Effector CD8-positive, alpha-beta T cell (primary cell): ENCODE data around the gene DRC1.
"Not testable (repeated sequence)": the region's sequence is repeated elsewhere in the genome, so short reads cannot be mapped to it uniquely, and the experiment has no call there.

Source experiments
- DNase-seq: peaks from one replicate; lab custom pipeline; 2025; lab: John Stamatoyannopoulos, UW

Gene DRC1

DNA sequence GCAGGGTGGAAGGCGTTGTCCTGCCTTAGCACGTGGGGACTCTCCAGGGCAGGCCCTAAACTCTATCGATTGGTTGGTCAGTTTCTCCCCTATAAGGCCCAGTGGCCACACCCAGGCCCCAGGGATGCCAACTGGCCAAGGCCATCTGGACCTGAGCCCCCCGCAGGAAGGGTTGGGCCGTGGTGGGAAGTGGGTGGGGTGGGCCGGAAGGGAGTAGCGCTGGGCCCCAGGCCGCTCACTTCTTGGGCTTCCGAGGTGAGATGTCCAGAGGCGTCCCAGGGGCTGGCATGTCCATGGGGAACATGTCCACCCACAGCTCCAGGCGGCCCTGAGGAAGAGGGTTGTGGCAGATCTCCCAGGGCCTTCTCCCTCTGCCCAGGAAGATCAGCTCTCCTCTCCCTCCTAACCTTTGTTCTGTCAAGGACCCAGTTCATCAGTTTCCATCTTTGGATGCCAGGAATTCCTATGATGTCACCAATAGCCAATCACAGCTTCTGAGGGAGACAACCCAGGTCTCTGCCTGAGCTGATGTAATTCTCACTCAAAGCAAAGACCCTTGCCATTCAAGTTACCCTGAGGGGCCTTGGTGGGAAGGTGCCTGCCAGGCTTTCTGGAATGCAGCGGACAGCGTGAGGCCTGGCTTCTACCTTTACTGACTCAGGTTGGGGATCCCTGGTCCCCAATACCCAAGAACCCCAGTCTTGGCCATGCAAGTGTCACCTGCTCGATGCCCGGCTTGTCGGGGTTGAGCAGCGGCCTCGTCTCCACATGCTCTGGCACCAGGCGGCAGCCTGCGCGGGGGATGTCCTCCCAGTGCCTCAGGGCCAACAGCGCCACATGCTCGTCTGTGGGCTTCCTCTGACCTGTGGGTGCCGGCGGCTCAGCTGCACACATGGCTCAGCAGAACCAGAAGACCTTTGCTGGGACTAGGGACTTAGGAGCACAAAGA, 61.8 kb downstream of the DRC1 start:
- no peak for DNase-seq

DNA sequence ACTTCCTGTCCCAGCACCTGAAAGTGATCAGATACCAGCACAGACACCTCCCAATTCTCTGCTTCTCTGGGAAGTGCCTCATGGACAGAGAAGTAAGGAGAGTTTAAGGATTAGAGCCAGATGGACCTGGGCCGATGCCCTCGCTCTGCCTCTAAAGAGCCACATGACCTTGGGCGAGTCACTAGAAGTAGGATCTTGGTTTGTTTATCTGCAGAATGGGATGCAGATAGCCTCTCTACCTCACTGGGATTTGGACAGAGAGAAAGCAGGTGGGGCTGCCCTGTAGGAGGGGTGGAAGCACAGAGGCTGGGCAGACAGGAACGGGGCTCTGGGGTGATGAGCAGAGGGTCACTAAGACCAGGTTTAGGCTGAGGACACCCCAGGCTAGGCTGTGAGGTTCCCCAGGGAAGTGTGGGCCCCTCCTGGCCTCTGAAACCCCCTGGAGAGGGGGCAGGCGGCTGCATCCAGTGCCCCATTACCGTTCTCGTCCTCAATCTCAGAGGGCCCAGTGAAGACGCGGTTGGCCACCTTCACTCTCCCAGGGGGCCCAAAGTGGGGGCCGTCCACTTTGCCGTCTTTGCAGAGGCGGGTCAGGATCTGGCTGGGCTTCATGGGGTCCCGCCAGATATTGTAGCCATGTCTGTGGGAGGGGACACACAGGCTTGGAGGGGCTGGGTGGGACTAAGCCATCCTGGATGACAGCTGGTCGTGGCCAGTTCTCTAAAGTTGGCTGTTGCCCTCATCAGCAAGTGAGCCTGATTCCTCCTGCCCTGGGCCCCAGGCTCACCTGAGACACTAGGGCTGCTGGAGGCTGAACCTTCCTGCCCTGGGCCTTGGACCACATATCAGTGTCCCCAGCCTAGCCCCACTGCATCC, 62.9 kb downstream of the DRC1 start:
- DNase-seq, result no peak

DNA sequence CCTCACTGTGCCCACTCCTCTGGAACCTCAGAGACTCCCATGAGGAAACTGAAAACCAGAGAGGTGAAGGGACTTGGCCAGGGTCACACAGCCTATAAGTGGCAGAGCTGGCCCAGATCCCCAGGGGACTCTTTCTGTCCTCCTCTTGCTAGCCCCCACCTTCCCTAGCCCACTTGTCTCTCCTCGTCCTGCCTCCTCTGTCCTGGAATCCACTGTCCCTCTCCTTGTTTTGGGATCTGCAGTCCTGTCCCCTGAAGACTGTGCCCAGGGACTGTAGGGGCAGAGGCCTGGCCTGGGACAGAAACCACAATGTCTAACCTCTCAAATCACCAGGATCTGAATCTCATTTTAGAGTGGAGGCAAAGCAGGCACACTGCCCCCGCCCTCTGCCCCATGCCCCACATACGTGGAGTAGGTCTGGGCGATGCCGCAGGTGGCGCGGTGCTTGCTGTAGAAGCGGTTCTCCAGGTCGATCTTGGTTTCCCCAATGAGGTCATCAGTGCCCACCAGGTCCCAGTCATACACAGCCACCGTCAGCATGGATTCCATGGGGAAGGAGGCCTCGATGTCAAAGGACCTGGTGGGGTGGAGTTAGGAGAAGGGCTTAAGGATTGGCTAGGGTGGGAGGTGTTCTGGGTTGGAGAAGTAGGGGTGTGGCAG, 63.7 kb downstream of the DRC1 start:
- no peak for DNase-seq

DNA sequence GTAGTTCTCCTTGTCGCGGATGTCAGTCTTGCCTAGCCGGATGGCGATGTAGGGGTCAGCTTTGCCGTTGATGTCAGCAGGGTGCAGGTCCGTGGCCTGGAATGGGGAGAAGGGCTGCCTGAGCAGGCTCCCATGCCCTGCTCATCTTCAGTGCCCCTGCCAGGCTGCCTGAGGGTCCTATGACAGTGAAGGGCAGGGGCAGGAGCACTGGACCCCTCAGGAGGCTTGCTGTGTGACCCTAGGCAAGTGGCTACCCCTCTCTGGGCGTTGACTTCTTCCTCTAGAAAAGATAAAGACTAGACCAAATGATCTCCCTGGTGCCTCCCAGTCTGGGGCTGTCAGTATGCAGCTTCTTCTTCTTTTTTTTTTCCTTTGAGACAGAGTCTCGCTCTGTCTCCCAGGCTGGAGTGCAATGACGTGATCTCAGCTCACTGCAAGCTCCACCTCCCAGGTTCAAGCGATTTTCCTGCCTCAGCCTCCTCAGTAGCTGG, 64.3 kb downstream of the DRC1 start:
- no peak for DNase-seq

DNA sequence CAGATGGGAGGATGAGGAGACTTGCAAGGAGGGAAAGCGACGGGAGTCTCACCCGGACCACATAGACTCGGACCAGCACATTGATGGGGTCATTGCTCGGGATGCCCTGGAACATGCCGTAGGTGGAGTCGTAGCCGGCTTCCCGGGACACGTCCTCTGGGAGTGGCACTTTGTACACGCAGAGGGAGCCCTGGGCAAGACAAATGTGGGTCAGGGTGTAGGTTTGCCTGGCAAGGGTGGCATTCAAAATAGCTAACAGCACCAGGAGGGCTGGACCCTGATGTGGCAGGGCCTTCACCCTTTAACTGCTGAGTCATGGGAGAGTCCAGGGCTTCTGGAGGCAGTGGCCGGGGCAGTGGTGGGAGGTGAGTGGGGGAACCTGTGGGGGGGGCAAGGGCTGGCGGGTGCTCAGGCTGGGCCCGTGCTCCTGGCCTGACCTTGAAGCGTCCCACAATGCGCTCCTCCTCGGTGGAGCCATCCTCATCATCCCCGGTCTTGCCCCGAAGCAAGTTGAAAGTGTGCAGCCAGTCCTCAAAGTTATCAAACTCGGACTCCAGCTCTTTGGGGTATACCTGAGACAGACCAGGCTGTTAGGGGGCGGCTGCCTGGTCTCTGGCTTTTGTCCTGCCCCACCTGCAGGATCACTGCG, 65.1 kb downstream of the DRC1 start:
- DNase-seq, result no peak

DNA sequence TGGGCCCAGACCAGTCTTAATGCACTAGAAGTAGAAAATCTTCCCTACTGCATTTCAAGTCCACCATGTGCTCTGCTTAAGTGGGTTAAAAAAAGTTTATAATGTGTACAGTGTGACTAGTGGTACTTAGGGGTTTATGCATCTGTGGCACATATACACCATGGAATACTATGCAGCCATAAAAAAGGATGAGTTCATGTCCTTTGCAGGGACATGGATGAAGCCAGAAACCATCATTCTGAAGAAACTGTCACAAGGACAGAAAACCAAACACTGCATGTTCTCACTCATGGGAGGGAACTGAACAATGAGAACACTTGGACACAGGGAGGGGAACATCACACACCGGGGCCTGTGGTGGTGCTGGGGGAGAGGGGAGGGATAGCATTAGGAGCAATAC, 66.8 kb downstream of the DRC1 start:
- not testable (repeated sequence) for DNase-seq

DNA sequence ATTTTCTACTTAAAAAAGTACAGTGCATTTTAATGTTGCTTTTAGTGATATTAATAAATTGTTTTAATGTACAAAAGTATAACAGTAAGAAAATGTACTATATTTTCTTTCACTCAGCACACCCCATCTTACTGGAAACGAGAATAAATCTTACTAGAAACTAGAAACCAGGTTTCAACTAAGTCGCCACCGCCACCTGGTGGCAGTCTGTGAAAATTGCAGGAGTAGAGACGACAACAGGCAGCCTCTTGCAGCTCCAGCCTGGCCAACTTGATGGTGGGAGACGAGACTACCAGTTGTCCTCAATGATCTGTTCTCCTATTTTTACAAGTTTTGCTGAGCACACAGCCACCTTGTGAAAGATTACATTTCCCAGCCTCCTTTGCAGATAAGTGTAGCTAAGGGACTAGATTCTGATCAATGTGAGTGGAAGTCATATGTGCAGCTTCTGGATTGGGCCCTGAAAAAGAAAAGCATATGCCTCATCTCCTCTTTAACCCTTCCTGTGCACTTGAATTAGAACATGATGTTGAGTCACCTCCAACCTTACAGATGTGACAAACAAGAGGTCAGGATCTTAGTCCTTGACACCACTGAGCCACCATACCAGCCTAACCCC, 67.5 kb downstream of the DRC1 start:
- DNase-seq, result peak; percentile 12

DNA sequence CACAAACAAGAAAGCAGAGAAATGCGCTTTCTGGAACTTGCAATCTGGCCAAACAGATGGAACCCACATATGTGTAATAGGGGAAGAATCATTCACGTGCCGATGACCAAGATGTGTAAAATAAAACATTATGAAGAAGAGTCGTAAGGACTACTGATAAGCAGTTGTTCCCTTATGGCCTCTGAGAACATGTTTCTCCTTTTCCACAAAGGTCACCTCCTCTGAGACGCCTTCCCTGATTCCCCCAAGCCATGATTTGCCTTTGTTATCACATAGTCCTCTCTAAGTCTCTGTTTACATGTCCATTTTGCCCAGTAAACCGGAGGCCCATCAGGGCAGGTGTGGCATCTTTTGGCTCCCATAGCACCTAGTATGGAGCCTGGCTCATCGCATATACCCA, 68.2 kb downstream of the DRC1 start:
- DNase-seq, result no peak

DNA sequence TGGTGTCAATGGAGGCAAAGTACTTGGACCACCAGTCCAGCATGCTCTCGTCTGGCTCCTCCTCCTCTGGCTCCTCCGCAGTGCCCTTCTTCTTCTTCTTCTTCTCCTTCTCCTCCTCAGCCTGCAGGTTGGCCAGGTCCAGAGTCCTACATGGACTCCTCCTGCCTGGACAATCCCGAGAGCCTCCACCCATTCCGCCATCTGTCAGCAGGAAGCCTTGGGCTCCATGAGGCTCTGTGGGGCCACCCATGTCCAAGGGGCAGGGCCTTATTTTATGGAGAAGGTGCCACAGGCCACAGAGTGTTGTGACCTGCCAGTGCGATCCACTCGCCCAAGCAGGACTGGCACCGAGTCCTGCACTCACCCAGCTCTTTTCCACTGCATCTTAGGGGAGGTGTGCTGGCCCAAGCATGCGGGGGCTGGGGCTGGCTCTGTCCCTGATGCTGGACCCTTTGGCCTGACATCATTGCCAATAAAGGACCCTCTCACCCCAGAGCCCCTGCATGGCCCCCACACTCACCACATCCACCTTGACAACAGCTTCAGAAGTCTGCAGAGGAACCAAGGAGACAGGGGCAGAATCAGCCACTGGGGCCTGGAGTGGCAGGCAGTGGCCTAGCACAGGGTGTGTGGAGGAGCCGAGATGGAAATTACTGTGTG, 69.0 kb downstream of the DRC1 start:
- DNase-seq, result no peak

DNA sequence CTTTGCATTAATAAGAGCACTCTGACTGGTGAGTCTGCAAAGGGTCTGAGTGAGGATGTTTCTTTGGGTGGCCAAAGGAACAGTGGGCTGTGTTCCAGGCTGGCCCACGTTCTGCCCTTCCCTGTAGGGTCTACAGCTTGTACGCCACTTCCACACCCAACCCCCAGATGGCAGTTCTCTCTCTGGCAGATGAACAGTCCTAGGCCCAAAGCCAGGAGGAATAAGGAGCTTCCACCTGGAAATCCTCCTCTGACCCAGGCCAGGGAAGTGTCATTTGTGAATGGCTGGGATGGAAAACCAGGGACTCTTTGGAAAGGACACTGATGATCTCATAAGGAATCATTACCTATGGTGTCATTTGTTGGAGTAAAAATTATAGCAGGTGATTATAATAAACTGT, 69.6 kb downstream of the DRC1 start:
- DNase-seq, result no peak

DNA sequence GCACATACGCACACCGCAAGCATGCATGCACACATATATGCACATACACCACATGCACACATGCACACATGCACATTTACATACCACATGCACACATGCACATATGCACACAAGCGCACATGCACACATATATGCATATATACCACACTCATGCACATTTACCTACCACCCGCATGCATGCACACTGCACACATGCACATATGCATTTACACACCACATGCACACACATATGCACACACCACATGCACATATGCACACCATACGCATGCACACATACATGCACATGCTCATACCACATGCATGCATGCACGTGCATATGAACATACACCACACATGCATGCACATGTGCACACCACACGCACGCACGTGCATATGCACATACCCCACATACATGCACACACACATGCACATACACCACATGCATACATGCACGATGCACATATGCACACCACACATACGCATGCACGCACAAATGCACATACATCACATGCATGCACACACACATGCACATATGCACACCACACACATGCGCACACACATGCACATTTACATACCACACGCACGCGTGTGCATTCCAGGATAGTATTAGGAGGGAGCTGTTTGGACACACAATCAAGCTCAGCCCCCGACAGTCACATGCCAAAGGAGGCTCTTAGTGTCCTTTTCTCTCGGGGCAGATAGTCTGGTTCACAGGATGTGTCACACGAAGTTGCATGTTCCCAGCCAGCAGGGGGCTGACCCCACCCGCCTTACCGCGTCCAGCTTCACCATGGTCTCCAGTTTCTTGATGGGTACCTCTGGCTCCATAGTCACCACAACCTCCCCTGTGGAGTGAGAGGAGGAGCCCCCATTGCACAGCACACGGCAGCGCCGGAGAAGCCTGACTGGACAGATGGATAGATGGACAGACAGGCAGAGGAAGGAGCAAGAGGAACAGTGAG, 70.3 kb downstream of the DRC1 start:
- no peak for DNase-seq

DNA sequence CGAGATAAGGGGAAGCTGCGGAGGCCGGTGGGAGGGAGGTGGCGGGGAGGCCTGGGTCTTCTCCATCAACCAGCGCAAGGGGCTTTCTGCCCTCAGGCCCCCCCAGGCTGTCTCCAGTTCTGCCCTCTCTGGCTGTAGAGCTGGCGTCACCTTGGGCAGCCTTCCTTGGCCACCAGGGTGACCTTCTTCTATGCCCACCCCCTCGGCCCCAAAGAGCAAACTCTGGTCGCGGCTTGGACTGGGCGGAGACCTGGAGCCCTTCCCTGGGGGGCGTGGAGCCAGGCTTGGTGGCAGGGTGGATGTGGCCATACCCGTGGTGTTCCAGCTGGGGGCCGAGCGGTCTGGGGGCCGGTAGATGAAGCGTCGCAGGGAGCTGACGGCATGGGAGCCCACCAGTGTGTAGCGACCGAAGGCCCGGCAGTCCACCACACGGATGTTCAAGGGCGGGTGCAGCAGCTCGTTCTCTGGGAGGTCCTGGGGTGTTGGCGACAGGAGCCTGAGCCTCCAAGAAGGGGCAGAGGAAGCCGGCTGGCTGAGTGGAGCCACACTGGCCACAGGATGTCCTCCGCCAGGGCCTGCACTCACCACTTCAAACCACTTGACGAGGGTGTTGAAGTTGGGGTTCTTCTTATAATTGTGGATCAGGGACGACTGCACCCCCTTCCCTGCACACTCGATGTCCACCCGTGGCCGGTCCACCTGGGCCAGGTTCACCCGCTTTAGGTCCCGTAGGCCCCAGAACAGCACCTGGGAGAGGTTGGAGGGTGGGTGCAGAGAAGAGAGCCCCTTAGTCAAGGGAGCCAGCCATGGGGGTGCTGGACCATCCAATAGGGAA, 71.3 kb downstream of the DRC1 start:
- DNase-seq, result no peak

DNA sequence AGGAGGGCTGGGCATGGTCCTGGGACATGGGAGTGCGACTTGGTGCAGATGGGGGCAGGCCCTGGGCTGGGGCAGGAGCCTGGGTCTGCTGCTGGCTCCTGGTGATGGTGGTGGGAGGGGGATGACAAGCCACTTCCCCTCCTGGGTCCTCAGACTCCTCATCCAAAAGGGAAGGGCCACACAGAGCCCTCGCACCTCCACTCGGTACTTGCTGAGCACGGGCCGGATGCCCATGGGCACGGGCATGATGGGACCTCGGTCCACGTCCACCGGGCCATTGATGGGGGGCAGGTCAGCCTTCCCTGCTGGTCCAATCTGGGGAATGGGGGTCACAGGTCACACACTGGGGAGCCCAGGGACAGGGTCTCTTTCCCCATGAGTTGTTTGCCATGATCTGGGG, 72.1 kb downstream of the DRC1 start:
- DNase-seq, result no peak

DNA sequence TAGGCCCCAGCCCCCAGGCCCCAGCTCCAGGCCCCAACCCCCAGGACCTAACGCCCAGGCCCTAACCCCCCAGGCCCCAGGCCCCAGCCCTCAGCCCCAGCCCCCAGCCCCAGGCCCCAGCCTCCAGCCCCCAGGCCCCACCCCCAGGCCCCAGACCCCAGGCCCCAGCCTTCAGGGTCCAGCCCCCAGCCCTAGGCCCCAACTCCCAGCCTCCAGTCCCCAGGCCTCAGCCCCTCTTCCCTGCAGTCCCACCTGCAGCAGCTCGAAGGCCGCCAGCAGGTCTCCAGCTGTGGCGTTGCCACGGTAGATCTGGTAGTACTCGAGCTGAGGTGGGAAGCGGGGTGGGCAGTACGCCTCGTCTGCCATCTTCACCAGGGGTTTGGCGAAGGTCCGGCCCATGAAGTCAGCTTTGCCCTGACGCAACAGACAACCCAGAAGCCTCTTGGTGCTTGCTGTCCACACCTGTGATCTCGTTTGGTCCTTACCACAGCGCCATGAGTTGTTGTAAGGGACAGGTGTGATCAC, 72.6 kb downstream of the DRC1 start:
- no peak for DNase-seq

DNA sequence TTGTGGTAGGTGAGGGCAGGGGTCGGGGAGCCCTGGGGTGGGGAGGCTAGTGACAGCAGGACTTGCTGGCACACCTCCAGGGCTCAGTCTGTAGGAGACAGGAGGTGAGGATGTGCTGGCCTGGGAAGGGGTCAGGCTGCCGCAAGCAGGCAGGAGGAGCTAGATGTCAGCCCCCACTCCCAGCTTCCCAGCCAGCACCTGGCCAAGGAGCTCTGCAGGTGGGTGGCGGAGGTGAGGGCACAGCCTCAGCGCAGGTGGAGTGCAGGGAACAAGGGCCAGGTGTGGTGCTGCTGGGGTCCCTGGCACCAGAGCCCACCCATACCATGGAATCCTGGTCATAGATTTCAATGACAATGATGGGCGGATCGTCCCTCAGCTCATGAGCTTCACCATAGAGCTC, 73.3 kb downstream of the DRC1 start:
- DNase-seq, result no peak

DNA sequence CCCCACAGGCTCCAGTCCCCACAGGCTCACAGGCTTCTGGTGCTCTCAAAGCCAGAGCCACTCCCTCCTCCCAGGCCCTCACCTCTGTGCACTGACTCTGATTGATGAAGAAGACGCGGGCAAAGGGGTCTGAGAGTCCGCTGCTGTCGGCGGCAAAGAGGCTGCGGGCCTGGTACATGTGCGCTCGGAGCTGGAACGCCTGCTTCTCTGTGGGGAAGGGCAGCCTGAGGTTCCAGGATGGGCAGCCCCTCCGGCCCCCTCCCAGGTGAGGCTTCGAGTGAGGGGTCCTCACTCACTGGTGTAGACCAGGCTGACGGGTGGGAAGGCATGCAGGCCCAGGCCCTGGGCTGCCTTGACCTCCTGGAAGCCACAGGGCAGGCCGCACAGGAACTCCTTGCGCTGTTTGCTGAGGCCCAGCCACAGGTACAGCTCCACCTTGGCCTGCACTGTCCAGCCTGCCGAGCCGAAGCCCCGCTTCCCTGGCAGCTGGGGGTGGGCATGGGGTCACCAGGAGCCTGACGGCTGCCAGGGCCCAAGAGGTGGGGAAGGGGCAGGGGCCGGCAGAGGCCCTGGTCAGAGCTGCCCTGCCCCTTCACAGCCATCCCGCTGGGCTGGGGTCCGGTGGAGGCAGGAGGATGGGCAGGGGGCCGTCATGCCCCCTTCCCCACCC, 74.2 kb downstream of the DRC1 start:
- no peak for DNase-seq

DNA sequence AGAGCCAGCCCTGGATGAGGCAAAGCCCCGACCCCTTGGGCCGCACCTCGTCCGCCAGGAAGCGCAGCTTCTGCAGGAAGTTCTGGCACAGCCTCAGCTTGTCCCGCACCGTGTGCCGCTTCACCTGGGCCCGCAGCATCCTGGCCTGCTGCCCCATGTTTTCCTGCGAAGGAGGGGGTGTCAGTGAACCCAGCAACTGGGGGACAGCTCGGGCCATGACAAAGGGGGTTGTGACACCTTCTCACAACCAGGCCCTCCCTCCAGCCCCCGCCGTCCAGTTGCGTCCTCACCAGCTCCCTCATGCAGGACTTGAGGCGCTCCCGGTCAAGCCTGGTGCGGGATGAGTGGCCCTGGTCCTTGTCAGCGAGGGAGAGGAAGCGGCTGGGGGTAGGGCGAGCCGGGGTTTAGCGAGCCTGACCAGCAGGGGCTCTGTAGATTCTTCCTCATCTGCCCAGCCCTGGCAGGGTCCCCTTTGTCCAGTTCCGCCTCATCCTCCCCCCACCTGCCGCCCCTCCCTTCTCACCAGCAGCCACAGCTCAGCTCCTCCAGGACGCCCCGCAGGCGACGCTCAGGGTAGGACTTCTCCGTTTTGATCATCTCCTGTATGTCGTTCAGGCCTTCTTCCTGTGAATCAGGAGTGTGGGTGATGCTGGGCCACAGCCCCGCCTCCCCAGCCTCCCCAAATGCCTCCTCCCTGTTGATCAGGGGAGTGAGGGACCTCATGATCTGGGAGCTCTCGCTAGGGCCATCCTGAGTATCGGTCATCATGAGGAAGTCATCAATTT, 75.6 kb downstream of the DRC1 start:
- DNase-seq, result no peak
